Right lung (tissue), 10 donors: Measurements from ENCODE around the gene RUBCN. TPM values are rescaled to one million over a fixed set of nuclear protein-coding genes. Genes with fewer than 3 reads are reported as not detected.

Experiments
- DNase-seq, 2 donors: peaks; one replicate each; pipeline ENCODE4 v3.0.0-alpha.2; 2013
- long read RNA-seq, 8 donors: transcript quantifications; one replicate each; lab custom pipeline, GENCODE V29; 2026
- polyA plus RNA-seq, 5 donors: library from polyadenylated mRNA; unstranded; fragments of 120-200 nt; gene quantifications; one replicate each; pipeline versions ENCODE4 v1.2.1 to v1.2.3, GENCODE V29; 2013; ENCODE audit warnings: inconsistent platforms in 1 of 5, low replicate concordance in 1 of 5; ENCODE audit not compliant: insufficient read length in 5 of 5, insufficient read depth in 1 of 5

Gene RUBCN
- polyA plus RNA-seq, result 10 to 100 TPM; 11.8 to 14.3 (median 13.4) TPM
- long read RNA-seq, donor 1, partial matches to known transcripts, result 0 of 2 reads
- long read RNA-seq, donor 1, other reads (novel, unspliced or antisense), result 0 of 2 reads
- long read RNA-seq, donor 2, partial matches to known transcripts, result 0 of 2 reads
- long read RNA-seq, donor 2, other reads (novel, unspliced or antisense), result 0 of 2 reads
- long read RNA-seq, donor 3, result 0 reads
- long read RNA-seq, donor 4, partial matches to known transcripts, result 0 of 1 reads
- long read RNA-seq, donor 4, other reads (novel, unspliced or antisense), result 0 of 1 reads
- long read RNA-seq, donor 5, transcript RUBCN-206 (7 exons, 1,603 nt), result major isoform, 5 of 5 reads
- long read RNA-seq, donor 5, partial matches to known transcripts, result 0 of 5 reads
- long read RNA-seq, donor 5, other reads (novel, unspliced or antisense), result 0 of 5 reads
- long read RNA-seq, donor 6, partial matches to known transcripts, result 0 of 1 reads
- long read RNA-seq, donor 6, other reads (novel, unspliced or antisense), result 0 of 1 reads
- long read RNA-seq, donor 7, result 0 reads
- long read RNA-seq, donor 8, result 0 reads

GRCh38 chr3:197736491-197737318 lies at the start of gene RUBCN:
Gene RUBCN, minus strand, starts transcription at chr3:197736904. Its CDS starts 185 bp downstream, at chr3:197736719.
- peak; percentile 92 to 93 for DNase-seq

- DNase-seq, result no peak
Observed at GRCh38 chr3:197784019-197784585, 47.4 kb upstream of the RUBCN start.

- no peak for DNase-seq
Observed at GRCh38 chr3:197782230-197782629, 45.5 kb upstream of the RUBCN start.

- DNase-seq, result no peak
Observed at GRCh38 chr3:197775317-197775716, 38.6 kb upstream of the RUBCN start.

- DNase-seq, result no peak
Observed at GRCh38 chr3:197761784-197762183, 25.1 kb upstream of the RUBCN start.

GRCh38 chr3:197758512-197758911 lies 21.8 kb upstream of the RUBCN start:
- no peak for DNase-seq

- no peak for DNase-seq
Observed at GRCh38 chr3:197756704-197757103, 20.0 kb upstream of the RUBCN start.

- DNase-seq, result no peak
Observed at GRCh38 chr3:197753263-197753662, 16.6 kb upstream of the RUBCN start.

- DNase-seq, result no peak
Observed at GRCh38 chr3:197752107-197752506, 15.4 kb upstream of the RUBCN start.

GRCh38 chr3:197750858-197751737 lies 14.4 kb upstream of the RUBCN start:
- DNase-seq, result peak; percentile 7 to 16

- DNase-seq, result peak; percentile 50 to 51
Observed at GRCh38 chr3:197750396-197750831, 13.7 kb upstream of the RUBCN start.

GRCh38 chr3:197749601-197750395 lies 13.1 kb upstream of the RUBCN start, which contains the start of gene FYTTD1:
Gene FYTTD1, plus strand, starts transcription at chr3:197749883. Its CDS starts 89 bp downstream, at chr3:197749972.
- peak; percentile 84 to 86 for DNase-seq

- no peak for DNase-seq
Observed at GRCh38 chr3:197749315-197749600, 12.6 kb upstream of the RUBCN start.

GRCh38 chr3:197748597-197749314 lies 12.1 kb upstream of the RUBCN start:
- DNase-seq, result no peak

- no peak for DNase-seq
Observed at GRCh38 chr3:197746801-197747237, 10.1 kb upstream of the RUBCN start.

- no peak for DNase-seq
Observed at GRCh38 chr3:197746209-197746608, 9.5 kb upstream of the RUBCN start.

- DNase-seq, result no peak
Observed at GRCh38 chr3:197742787-197743186, 6.1 kb upstream of the RUBCN start.

GRCh38 chr3:197737749-197738462 lies 1.2 kb upstream of the RUBCN start:
- no peak for DNase-seq

- DNase-seq, result no peak
Observed at GRCh38 chr3:197737319-197737649, 580 bp upstream of the RUBCN start.
